GM12875 (cell line): Measurements from ENCODE around the gene TSPEAR.

Experiments used
- H3K4me3 ChIP-seq: one replicate; pipeline ENCODE4 v1.5.1; 2011; ENCODE audit warnings: low read depth, low read length, control low read depth
- TF ChIP-seq, protein P1 (sequence below): IDR thresholded peaks from 2 replicates; pipeline ENCODE4 v1.5.1; 2011; ENCODE audit warnings: low read depth, mild to moderate bottlenecking, control low read depth, inconsistent platforms, low read length, moderate library complexity, borderline replicate concordance; ENCODE audit not compliant: insufficient read depth

TSPEAR gene

DNA sequence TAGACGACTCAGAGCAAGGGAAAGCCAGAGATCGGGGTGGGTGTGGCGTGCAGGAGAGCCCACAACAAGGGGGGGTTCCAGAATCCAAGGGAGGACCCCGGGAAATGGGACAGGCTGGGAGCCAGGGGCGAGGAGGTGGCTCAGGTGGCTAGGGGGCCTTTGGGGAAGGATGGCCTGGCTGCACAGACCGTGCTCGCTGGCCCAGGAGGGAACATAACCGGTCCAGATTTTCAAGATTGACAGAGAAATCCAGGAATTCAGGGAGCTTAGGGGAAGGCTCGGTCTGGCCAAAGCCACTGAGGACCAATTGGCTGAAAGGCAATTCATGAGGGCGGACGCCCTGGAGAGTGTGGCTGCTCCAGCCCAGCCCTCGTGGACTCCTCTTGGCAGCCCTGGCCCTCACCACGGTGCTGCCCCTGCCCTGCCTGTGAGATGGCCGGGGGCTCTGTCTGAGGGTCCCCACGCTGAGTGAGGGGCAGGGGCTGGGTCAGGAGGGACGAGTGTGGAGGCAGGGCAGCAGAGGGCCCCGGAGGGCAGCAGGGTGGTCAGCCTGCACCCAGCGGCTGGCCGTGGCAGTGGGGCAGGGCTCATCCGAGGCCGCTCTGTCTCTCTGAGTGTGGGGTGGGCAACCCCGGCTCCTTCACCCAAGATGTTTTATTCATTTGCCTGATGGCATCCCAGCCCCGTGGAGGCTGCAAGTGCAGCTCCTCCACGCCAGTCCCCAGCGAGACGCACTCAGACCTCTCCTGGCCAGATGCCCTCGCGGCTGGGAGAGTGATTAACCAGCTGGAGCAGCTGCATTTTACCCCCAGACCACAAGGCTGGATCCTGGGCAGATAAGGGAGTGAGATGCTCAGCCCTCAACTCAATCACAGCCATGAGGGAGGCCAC lies 261.7 kb downstream of the TSPEAR start:
- TF ChIP-seq, protein P1, sequence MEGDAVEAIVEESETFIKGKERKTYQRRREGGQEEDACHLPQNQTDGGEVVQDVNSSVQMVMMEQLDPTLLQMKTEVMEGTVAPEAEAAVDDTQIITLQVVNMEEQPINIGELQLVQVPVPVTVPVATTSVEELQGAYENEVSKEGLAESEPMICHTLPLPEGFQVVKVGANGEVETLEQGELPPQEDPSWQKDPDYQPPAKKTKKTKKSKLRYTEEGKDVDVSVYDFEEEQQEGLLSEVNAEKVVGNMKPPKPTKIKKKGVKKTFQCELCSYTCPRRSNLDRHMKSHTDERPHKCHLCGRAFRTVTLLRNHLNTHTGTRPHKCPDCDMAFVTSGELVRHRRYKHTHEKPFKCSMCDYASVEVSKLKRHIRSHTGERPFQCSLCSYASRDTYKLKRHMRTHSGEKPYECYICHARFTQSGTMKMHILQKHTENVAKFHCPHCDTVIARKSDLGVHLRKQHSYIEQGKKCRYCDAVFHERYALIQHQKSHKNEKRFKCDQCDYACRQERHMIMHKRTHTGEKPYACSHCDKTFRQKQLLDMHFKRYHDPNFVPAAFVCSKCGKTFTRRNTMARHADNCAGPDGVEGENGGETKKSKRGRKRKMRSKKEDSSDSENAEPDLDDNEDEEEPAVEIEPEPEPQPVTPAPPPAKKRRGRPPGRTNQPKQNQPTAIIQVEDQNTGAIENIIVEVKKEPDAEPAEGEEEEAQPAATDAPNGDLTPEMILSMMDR = no peak
- no peak overlapping the region for H3K4me3 ChIP-seq

DNA sequence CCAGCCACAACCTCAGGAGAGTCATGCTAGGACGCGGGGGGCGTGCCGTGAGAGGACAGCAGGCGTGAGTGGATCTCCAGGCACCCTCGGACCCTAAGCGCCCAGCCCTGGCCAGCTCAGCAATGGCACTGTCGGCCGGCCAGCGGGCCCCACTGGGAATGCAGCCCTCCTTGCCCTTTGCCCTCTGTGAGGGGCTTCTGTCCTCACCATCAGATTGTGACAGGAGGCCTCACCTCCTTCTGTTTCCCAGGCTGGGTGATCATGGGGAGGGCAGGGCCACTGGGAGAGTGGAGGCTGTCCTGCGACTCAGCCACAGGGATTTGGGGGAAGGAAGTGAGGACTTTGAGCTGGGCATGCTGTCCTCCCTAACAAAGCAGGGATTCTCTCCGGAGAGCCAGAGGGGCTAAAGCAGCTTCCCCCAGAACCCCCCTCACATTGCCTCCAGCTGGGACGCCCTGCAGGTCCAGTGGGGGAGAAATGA lies 262.7 kb downstream of the TSPEAR start:
- no peak overlapping the region for H3K4me3 ChIP-seq
- TF ChIP-seq, protein P1 = no peak
